ENCODE data around the gene AGMO.

DNA sequence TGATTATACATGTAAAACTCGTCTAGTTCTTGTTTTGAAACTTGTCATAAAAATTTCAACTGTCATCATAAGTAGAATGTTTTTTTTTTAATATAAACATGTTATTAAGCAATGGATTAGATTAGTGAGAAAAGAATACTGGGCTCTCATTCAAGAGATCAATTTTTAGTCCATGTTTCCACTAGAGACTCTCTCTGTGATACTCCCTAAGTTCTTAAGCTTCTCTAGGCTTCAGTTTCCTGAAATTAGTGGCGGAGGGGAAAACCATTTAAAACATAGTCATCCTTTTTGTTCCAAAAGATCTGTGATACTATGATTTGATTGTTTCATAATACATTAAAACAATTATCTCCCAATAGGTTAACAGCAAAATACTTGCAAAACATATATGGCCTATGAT lies 142.2 kb downstream of the AGMO start:
- TF ChIP-seq, protein P1, sequence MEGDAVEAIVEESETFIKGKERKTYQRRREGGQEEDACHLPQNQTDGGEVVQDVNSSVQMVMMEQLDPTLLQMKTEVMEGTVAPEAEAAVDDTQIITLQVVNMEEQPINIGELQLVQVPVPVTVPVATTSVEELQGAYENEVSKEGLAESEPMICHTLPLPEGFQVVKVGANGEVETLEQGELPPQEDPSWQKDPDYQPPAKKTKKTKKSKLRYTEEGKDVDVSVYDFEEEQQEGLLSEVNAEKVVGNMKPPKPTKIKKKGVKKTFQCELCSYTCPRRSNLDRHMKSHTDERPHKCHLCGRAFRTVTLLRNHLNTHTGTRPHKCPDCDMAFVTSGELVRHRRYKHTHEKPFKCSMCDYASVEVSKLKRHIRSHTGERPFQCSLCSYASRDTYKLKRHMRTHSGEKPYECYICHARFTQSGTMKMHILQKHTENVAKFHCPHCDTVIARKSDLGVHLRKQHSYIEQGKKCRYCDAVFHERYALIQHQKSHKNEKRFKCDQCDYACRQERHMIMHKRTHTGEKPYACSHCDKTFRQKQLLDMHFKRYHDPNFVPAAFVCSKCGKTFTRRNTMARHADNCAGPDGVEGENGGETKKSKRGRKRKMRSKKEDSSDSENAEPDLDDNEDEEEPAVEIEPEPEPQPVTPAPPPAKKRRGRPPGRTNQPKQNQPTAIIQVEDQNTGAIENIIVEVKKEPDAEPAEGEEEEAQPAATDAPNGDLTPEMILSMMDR (IDR thresholded peaks at IDR 0.05), result no peak
- TF ChIP-seq POLR2A (IDR thresholded peaks at IDR 0.05; ENCODE audit: low read length) (no peak), ESRRA (IDR thresholded peaks at IDR 0.05; ENCODE audit: borderline replicate concordance, low read length) (no peak), KDM1A (IDR thresholded peaks at IDR 0.05; ENCODE audit: low read depth) (no peak), RAD21 (conservative IDR thresholded peaks at IDR 0.05 in 1 of 2, IDR thresholded peaks at IDR 0.05 in 1 of 2) (no peak), MAZ (IDR thresholded peaks at IDR 0.05; ENCODE audit: borderline replicate concordance, low read depth, low read length) (no peak), CBX8 (IDR thresholded peaks at IDR 0.05) (no peak), ZFP36 (IDR thresholded peaks at IDR 0.05; ENCODE audit: borderline replicate concordance, partially characterized antibody) (no peak), CEBPB (IDR thresholded peaks at IDR 0.05) (no peak)
- TF ChIP-seq, protein P2, sequence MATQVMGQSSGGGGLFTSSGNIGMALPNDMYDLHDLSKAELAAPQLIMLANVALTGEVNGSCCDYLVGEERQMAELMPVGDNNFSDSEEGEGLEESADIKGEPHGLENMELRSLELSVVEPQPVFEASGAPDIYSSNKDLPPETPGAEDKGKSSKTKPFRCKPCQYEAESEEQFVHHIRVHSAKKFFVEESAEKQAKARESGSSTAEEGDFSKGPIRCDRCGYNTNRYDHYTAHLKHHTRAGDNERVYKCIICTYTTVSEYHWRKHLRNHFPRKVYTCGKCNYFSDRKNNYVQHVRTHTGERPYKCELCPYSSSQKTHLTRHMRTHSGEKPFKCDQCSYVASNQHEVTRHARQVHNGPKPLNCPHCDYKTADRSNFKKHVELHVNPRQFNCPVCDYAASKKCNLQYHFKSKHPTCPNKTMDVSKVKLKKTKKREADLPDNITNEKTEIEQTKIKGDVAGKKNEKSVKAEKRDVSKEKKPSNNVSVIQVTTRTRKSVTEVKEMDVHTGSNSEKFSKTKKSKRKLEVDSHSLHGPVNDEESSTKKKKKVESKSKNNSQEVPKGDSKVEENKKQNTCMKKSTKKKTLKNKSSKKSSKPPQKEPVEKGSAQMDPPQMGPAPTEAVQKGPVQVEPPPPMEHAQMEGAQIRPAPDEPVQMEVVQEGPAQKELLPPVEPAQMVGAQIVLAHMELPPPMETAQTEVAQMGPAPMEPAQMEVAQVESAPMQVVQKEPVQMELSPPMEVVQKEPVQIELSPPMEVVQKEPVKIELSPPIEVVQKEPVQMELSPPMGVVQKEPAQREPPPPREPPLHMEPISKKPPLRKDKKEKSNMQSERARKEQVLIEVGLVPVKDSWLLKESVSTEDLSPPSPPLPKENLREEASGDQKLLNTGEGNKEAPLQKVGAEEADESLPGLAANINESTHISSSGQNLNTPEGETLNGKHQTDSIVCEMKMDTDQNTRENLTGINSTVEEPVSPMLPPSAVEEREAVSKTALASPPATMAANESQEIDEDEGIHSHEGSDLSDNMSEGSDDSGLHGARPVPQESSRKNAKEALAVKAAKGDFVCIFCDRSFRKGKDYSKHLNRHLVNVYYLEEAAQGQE (IDR thresholded peaks at IDR 0.05), result no peak
- TF ChIP-seq, protein P3, sequence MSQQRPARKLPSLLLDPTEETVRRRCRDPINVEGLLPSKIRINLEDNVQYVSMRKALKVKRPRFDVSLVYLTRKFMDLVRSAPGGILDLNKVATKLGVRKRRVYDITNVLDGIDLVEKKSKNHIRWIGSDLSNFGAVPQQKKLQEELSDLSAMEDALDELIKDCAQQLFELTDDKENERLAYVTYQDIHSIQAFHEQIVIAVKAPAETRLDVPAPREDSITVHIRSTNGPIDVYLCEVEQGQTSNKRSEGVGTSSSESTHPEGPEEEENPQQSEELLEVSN (IDR thresholded peaks at IDR 0.05; ENCODE audit: borderline replicate concordance, low read depth), result no peak
- TF ChIP-seq, protein P4, sequence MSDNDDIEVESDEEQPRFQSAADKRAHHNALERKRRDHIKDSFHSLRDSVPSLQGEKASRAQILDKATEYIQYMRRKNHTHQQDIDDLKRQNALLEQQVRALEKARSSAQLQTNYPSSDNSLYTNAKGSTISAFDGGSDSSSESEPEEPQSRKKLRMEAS (IDR thresholded peaks at IDR 0.05), result no peak
- TF ChIP-seq, protein P5, sequence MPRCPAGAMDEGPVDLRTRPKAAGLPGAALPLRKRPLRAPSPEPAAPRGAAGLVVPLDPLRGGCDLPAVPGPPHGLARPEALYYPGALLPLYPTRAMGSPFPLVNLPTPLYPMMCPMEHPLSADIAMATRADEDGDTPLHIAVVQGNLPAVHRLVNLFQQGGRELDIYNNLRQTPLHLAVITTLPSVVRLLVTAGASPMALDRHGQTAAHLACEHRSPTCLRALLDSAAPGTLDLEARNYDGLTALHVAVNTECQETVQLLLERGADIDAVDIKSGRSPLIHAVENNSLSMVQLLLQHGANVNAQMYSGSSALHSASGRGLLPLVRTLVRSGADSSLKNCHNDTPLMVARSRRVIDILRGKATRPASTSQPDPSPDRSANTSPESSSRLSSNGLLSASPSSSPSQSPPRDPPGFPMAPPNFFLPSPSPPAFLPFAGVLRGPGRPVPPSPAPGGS (IDR thresholded peaks at IDR 0.05), result no peak
